Body of pancreas (tissue), 4 donors: ENCODE data around the gene THRSP. TPM values are rescaled to one million over a fixed set of nuclear protein-coding genes. Genes with fewer than 3 reads are reported as not detected.

Experiments
- ATAC-seq: fragments of 150-250 bp; one replicate; pipeline ENCODE4 v1.9.1; 2016
- DNase-seq, 4 donors: peaks; one replicate each; pipeline ENCODE4 v3.0.0-alpha.2; 2019
- H3K27ac ChIP-seq, 4 donors: fragments of 200-600 bp; sonication (generic); 1 replicate in 3 of 4; 2 replicates in 1 of 4; pipeline versions ENCODE4 v1.5.1 to v1.6.1; 2016 to 2019; ENCODE audit warnings: mild to moderate bottlenecking in 1 of 4, mixed read lengths in 1 of 4, moderate library complexity in 1 of 4
- H3K27me3 ChIP-seq, 2 donors: fragments of 200-600 bp; sonication (generic); one replicate each; pipeline ENCODE4 v1.6.0; 2016; ENCODE audit warnings: mild to moderate bottlenecking in 1 of 2
- H3K36me3 ChIP-seq, 2 donors: fragments of 200-600 bp; sonication (generic); replicated peaks in 1 of 2; 2 replicates each; pipeline ENCODE4 v1.5.1; 2016; ENCODE audit warnings: low read depth in 2 of 2; ENCODE audit not compliant: insufficient read depth in 1 of 2
- H3K4me1 ChIP-seq: fragments of 200-600 bp; sonication (generic); one replicate; pipeline ENCODE4 v1.6.0; 2016
- H3K4me3 ChIP-seq, 2 donors: fragments of 200-600 bp; sonication (generic); 1 replicate in 1 of 2; 2 replicates in 1 of 2; pipeline ENCODE4 v1.5.1; 2016 to 2019
- H3K9me3 ChIP-seq, 3 donors: fragments of 200-600 bp; sonication (generic); 1 replicate in 2 of 3; 2 replicates in 1 of 3; pipeline ENCODE4 v1.5.1; 2016
- POLR2A ChIP-seq, 3 donors: fragments of 450-650 bp; IDR thresholded peaks; one replicate each; pipeline ENCODE4 v1.6.1; 2016; ENCODE audit warnings: antibody characterized with exemption in 3 of 3, mild to moderate bottlenecking in 2 of 3
- WGBS, 2 donors: methylation state at CpG; one replicate each; pipeline ENCODE4 v1.1.5; 2017; 5-methylcytosine and 5-hydroxymethylcytosine counted together
- intact Hi-C: fragments of 100-400 bp; cut with DNase I; formaldehyde crosslinking; loops from one replicate; pipeline ENCODE4 v1.15.1; 2023
- total RNA-seq, 2 donors: library from RNA; depleted of rRNA; stranded (reverse); fragments of >200 nt; gene quantifications; one replicate each; pipeline ENCODE4 v1.1.0, GENCODE V29; 2016
- TF ChIP-seq, protein P1 (sequence below), 7 experiments: fragments of 450-650 bp in 4 of 7; fragments of 200-600 bp in 3 of 7; sonication (generic) in 3 of 7; IDR thresholded peaks; one replicate each; pipeline ENCODE4 v1.5.1; 2016 to 2019; ENCODE audit warnings: antibody characterized with exemption in 7 of 7

THRSP gene
- total RNA-seq, 2 donors from 2014 or later: 6.6 TPM; not detected in 1

DNA sequence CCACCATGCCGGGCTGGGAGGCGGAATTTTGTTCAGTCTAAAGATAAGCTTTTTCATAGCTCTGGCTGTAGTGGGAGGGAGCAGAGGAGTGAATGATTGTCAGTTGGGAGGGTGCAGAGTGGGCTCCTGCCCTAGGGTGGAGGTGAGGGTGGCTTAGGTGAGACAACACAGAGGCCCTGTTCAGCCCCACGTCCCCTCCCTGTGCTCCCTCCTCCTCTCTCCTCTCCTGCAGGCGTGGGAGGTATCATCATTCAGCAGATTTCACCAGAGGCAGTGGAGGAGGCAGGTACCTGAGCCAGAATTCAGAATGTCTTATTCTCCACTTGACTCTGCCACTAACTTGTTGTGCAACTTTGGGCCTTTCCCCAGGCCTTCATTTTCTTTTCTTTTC, 1.7 kb upstream of the THRSP start:
- H3K27ac ChIP-seq: peak overlapping the region in 3 of 4 donors; percentile 62 to 77 (median 71)
- no peak for ATAC-seq
- no peaks in the 10 kb centered on the region for H3K9me3 ChIP-seq

DNA sequence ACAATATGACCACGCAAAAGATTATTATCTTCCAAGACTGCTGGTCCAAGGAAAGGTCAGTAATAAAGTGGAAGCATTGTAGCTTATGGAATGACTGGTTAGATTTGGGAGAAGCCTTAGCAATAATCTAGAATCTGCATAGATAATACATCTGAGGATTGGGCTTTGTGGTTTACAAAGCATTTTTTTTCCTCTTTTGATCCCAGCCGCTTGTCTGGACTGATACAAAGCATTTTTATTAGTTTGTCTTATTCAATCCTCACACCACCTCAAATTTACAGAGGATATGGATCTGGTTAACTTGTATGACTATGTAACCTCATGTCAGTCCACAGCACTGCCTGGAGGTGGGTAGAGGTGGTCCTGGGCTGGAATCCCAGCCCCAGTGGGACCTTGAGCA, 990 bp upstream of the THRSP start:
- Histone ChIP-seq H3K27ac (no peak overlapping the region), H3K36me3 (peaks cover 0 to under 1% of the 10 kb centered on the region in 2 donors), H3K4me3 (no peak overlapping the region), H3K4me1 (peaks cover 22% of the 10 kb centered on the region), H3K27me3 (no peaks in the 10 kb centered on the region), H3K9me3 (no peaks in the 10 kb centered on the region)
- intact Hi-C loops: no loop called here
- DNase-seq (no peak), ATAC-seq (no peak)
- 81 to 82% methylated on average over 2 of the region's 2 CpGs for WGBS, 2 donors
- no peak for TF ChIP-seq POLR2A (IDR thresholded peaks at IDR 0.05)
- TF ChIP-seq, protein P1, sequence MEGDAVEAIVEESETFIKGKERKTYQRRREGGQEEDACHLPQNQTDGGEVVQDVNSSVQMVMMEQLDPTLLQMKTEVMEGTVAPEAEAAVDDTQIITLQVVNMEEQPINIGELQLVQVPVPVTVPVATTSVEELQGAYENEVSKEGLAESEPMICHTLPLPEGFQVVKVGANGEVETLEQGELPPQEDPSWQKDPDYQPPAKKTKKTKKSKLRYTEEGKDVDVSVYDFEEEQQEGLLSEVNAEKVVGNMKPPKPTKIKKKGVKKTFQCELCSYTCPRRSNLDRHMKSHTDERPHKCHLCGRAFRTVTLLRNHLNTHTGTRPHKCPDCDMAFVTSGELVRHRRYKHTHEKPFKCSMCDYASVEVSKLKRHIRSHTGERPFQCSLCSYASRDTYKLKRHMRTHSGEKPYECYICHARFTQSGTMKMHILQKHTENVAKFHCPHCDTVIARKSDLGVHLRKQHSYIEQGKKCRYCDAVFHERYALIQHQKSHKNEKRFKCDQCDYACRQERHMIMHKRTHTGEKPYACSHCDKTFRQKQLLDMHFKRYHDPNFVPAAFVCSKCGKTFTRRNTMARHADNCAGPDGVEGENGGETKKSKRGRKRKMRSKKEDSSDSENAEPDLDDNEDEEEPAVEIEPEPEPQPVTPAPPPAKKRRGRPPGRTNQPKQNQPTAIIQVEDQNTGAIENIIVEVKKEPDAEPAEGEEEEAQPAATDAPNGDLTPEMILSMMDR (IDR thresholded peaks at IDR 0.05): no peak

More for the DNA sequence above, 1.7 kb upstream of the THRSP start:
- H3K36me3 ChIP-seq: no peaks in the 10 kb centered on the region
- intact Hi-C loops: no loop called here
- H3K4me1 ChIP-seq: peaks cover 22% of the 10 kb centered on the region
- DNase-seq: no peak
- no peaks in the 10 kb centered on the region for H3K27me3 ChIP-seq
- TF ChIP-seq, protein P1 (IDR thresholded peaks at IDR 0.05): no peak
- no peak for TF ChIP-seq POLR2A (IDR thresholded peaks at IDR 0.05)
- no peak overlapping the region for H3K4me3 ChIP-seq
- 22 to 33% methylated on average over 4 of the region's 4 CpGs for WGBS, 2 donors

DNA sequence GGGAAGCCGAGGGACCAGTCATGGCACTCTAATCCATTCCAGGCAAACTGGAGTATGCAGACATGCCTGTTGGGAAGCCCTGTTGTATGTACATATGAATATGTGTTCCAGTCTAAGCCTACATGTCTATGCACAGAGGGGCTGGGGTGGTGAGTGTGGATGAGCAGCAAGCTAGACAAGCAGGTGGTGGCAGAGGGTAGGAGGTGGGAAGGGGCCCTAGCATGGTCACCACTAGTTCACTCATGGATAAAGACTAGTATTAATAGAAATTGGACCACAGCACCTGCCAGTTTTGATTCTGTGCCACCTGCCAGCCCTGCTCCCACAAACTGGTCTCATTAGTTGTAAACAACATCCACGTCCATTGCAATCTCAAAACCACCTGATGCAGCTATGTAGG, 1.5 kb downstream of the THRSP start:
- H3K27ac ChIP-seq: no peak overlapping the region
- 66 to 88% methylated on average over 2 of the region's 2 CpGs for WGBS, 2 donors
- intact Hi-C loops: no loop called here
- no peaks in the 10 kb centered on the region for H3K27me3 ChIP-seq
- H3K36me3 ChIP-seq: peaks cover 0 to 8% of the 10 kb centered on the region in 2 donors
- H3K4me3 ChIP-seq: no peak overlapping the region
- no peaks in the 10 kb centered on the region for H3K9me3 ChIP-seq
- H3K4me1 ChIP-seq: peaks cover 25% of the 10 kb centered on the region
- DNase-seq (no peak), ATAC-seq (no peak)
- TF ChIP-seq, protein P1 (IDR thresholded peaks at IDR 0.05): no peak
- TF ChIP-seq POLR2A (IDR thresholded peaks at IDR 0.05): no peak

DNA sequence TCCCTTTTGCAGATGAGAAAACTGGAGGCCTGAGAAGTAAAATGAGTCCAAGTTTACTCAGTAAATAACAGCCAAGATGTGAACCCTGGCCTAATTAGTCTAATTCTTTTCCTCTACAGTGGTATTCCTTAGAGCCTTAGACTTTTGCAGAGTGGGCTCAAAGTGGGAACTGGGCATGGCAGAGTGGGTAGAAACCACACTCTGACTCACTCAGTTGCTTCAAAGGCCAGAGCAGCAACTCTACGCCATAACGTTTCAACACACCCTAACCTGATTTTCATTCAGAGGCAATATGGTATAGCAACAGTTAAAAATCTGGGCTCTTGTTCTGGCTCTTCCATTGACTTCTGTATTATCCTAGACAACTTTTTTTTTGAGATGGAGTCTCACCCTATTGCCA, 2.8 kb downstream of the THRSP start:
- Histone ChIP-seq H3K4me3 (no peak overlapping the region), H3K4me1 (peaks cover 12% of the 10 kb centered on the region), H3K9me3 (no peaks in the 10 kb centered on the region), H3K27ac (no peak overlapping the region), H3K27me3 (no peaks in the 10 kb centered on the region), H3K36me3 (peaks cover 0 to 12% of the 10 kb centered on the region in 2 donors)
- ATAC-seq: no peak
- TF ChIP-seq, protein P1 (IDR thresholded peaks at IDR 0.05): no peak
- no peak for TF ChIP-seq POLR2A (IDR thresholded peaks at IDR 0.05)
- WGBS, 2 donors: 60 to 67% methylated on average over 2 of the region's 2 CpGs
- intact Hi-C loops: no loop called here
- no peak for DNase-seq

DNA sequence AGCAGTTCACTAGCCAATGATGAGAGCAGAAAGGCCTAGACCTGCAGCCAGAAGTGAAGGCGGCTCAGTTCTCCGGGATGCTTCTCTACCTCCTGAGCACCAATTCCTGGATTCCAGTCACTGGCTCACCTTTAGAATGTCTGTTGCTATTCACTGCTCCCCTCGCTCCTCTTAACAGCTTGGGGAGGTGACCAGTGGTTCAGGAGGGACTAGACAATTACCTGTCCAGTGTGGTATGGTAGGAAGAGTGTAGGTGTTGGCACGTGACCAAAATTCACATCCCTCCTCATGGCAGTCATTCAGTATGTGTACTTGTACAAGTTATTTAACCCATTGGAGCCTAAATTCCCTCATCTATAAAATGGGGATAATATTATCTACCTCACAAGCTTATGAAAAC, 4.0 kb downstream of the THRSP start:
- intact Hi-C loops: no loop called here
- no peaks in the 10 kb centered on the region for H3K9me3 ChIP-seq
- H3K4me3 ChIP-seq: no peak overlapping the region
- H3K4me1 ChIP-seq: peaks cover 4% of the 10 kb centered on the region
- H3K27me3 ChIP-seq: no peaks in the 10 kb centered on the region
- H3K36me3 ChIP-seq: peaks cover 0 to 12% of the 10 kb centered on the region in 2 donors
- DNase-seq: no peak
- 89 to 95% methylated on average over 3 to 4 of the region's 4 CpGs for WGBS, 2 donors
- TF ChIP-seq POLR2A (IDR thresholded peaks at IDR 0.05): no peak
- TF ChIP-seq, protein P1 (IDR thresholded peaks at IDR 0.05): no peak
- ATAC-seq: no peak
- H3K27ac ChIP-seq: no peak overlapping the region
